IMR-90 (cell line): ENCODE measurements around the gene TSHZ3. TPM values are rescaled to one million over a fixed set of nuclear protein-coding genes. Genes with fewer than 3 reads are reported as not detected.

Experiments
- ATAC-seq: fragments of 200-7000 bp; cut with Tn5 transposase; 2 replicates; pipeline ENCODE4 v1.9.1; 2020; ENCODE audit warnings: low read depth, mild to moderate bottlenecking, moderate library complexity
- BruUV-seq: library from RNA; stranded (reverse); fragments of 400-500 nt; replicated peaks from 2 replicates; lab custom pipeline; 2021; lab: Mats Ljungman, UMichigan
- CTCF ChIA-PET: fragments of 300-600 bp; formaldehyde crosslinking; extraction: SDS; loops from one replicate; lab custom pipeline; 2021; ENCODE audit warnings: antibody characterized with exemption; lab: Yijun Ruan, JAX
- POLR2A ChIA-PET: fragments of 300-600 bp; sonication (Branson Sonifier 250); formaldehyde crosslinking; loops from one replicate; lab custom pipeline; 2022; ENCODE audit warnings: antibody characterized with exemption; ENCODE audit not compliant: unreplicated experiment; lab: Charles Lee
- DNase-seq: peaks from one replicate; pipeline ENCODE4 v3.0.0; 2013
- H2AFZ ChIP-seq: replicated peaks from 2 replicates; pipeline ENCODE3; 2013; ENCODE audit warnings: low read length, mild to moderate bottlenecking; ENCODE audit not compliant: poor library complexity
- H2AK5ac ChIP-seq: 2 replicates; pipeline ENCODE4 v1.6.1; 2013; ENCODE audit warnings: low read depth, low read length, inconsistent platforms
- H2AK9ac ChIP-seq: replicated peaks from 2 replicates; pipeline ENCODE3; 2013; ENCODE audit warnings: mild to moderate bottlenecking, low read depth, low read length, moderate library complexity; ENCODE audit not compliant: poor library complexity
- H2BK120ac ChIP-seq: 2 replicates; pipeline ENCODE4 v1.6.1; 2013; ENCODE audit warnings: low read depth, low read length, inconsistent platforms
- H2BK15ac ChIP-seq: 3 replicates; pipeline ENCODE4 v1.6.1; 2013; ENCODE audit warnings: low read depth, low read length, inconsistent platforms
- H2BK20ac ChIP-seq: 2 replicates; pipeline ENCODE4 v1.6.1; 2013; ENCODE audit warnings: low read depth, mild to moderate bottlenecking, inconsistent platforms, low read length, moderate library complexity
- H2BK5ac ChIP-seq: 2 replicates; pipeline ENCODE4 v1.6.1; 2013; ENCODE audit warnings: mild to moderate bottlenecking, low read depth, low read length, inconsistent platforms; ENCODE audit not compliant: poor library complexity, severe bottlenecking
- H3K14ac ChIP-seq: replicated peaks from 2 replicates; pipeline ENCODE4 v1.6.1; 2013; ENCODE audit warnings: low read depth, low read length, inconsistent platforms
- H3K18ac ChIP-seq: 2 replicates; pipeline ENCODE4 v1.6.1; 2013; ENCODE audit warnings: low read depth, low read length, control low read depth
- H3K23ac ChIP-seq: 2 replicates; pipeline ENCODE4 v1.6.1; 2013; ENCODE audit warnings: low read depth, low read length, inconsistent platforms
- H3K27ac ChIP-seq: 2 replicates; pipeline ENCODE4 v1.5.1; 2013; ENCODE audit warnings: mild to moderate bottlenecking, control low read depth, low read length; ENCODE audit not compliant: insufficient read depth
- H3K27me3 ChIP-seq: 2 replicates; pipeline ENCODE4 v1.6.1; 2013; ENCODE audit warnings: low read length; ENCODE audit not compliant: control insufficient read depth, insufficient read depth
- H3K36me3 ChIP-seq: 2 replicates; pipeline ENCODE4 v1.6.1; 2013; ENCODE audit warnings: low read length, mixed read lengths; ENCODE audit not compliant: control insufficient read depth, insufficient read depth
- H3K4ac ChIP-seq: 2 replicates; pipeline ENCODE4 v1.6.1; 2013; ENCODE audit warnings: low read depth, low read length, inconsistent platforms
- H3K4me1 ChIP-seq: 2 replicates; pipeline ENCODE4 v1.6.1; 2013; ENCODE audit warnings: low read length, mixed read lengths; ENCODE audit not compliant: control insufficient read depth, insufficient read depth
- H3K4me2 ChIP-seq: 2 replicates; pipeline ENCODE4 v1.6.1; 2013; ENCODE audit warnings: low read depth, mild to moderate bottlenecking, control low read depth, low read length, moderate library complexity
- H3K4me3 ChIP-seq: 2 replicates; pipeline ENCODE4 v1.5.1; 2013; ENCODE audit warnings: low read depth, mild to moderate bottlenecking, control low read depth, low read length, moderate library complexity; ENCODE audit not compliant: insufficient read depth
- H3K56ac ChIP-seq: 2 replicates; pipeline ENCODE4 v1.6.1; 2013; ENCODE audit warnings: low read length, inconsistent platforms; ENCODE audit not compliant: insufficient read depth; ENCODE audit errors: extremely low read depth
- H3K79me1 ChIP-seq, 2 experiments: 2 replicates each; pipeline ENCODE4 v1.6.1; 2013; ENCODE audit warnings: low read length in 2 of 2, inconsistent platforms in 1 of 2, low read depth in 1 of 2
- H3K9ac ChIP-seq: 2 replicates; pipeline ENCODE4 v1.6.1; 2013; ENCODE audit warnings: low read depth, low read length, control low read depth
- H3K9me1 ChIP-seq: 2 replicates; pipeline ENCODE4 v1.6.1; 2013; ENCODE audit warnings: low read length, inconsistent platforms; ENCODE audit not compliant: insufficient read depth
- H3K9me3 ChIP-seq: 2 replicates; pipeline ENCODE4 v1.6.1; 2013; ENCODE audit warnings: low read length; ENCODE audit not compliant: control insufficient read depth, insufficient read depth
- H4K20me1 ChIP-seq: 2 replicates; pipeline ENCODE4 v1.6.1; 2013; ENCODE audit warnings: low read length, inconsistent platforms; ENCODE audit not compliant: insufficient read depth
- H4K5ac ChIP-seq: 2 replicates; pipeline ENCODE4 v1.6.1; 2013; ENCODE audit warnings: mild to moderate bottlenecking, low read depth, low read length, control low read depth
- H4K8ac ChIP-seq, 2 experiments: 2 replicates each; pipeline ENCODE4 v1.6.1; 2013; ENCODE audit warnings: low read depth in 2 of 2, low read length in 2 of 2, control low read depth in 1 of 2, inconsistent platforms in 1 of 2
- H4K91ac ChIP-seq: 2 replicates; pipeline ENCODE4 v1.6.1; 2013; ENCODE audit warnings: low read depth, low read length, inconsistent platforms; ENCODE audit not compliant: insufficient read depth
- BHLHE40 ChIP-seq: fragments of 150-350 bp; IDR thresholded peaks from 2 replicates; pipeline ENCODE4 v1.6.1; 2016; ENCODE audit warnings: mild to moderate bottlenecking, low read depth, low read length
- CEBPB ChIP-seq: IDR thresholded peaks from 2 replicates; pipeline ENCODE4 v1.6.1; 2012; ENCODE audit warnings: low read depth, low read length, improper control_type of control experiment
- CHD1 ChIP-seq: IDR thresholded peaks from 2 replicates; pipeline ENCODE4 v1.6.1; 2012; ENCODE audit warnings: low read depth, low read length, improper control_type of control experiment
- FOS ChIP-seq: fragments of 150-350 bp; IDR thresholded peaks from 2 replicates; pipeline ENCODE4 v1.6.1; 2016; ENCODE audit warnings: low read depth, low read length
- MAFK ChIP-seq: IDR thresholded peaks from 2 replicates; pipeline ENCODE4 v1.6.1; 2012; ENCODE audit warnings: low read depth, low read length, improper control_type of control experiment
- MXI1 ChIP-seq: IDR thresholded peaks from 2 replicates; pipeline ENCODE4 v1.6.1; 2012; ENCODE audit warnings: low read depth, mild to moderate bottlenecking, low read length, moderate library complexity, borderline replicate concordance
- POLR2A ChIP-seq: IDR thresholded peaks from 2 replicates; pipeline ENCODE4 v1.6.1; 2012; ENCODE audit warnings: mild to moderate bottlenecking, low read depth, low read length
- RAD21 ChIP-seq: IDR thresholded peaks from 2 replicates; pipeline ENCODE4 v1.6.1; 2012; ENCODE audit warnings: low read length, improper control_type of control experiment
- SMC3 ChIP-seq: fragments of 150-350 bp; IDR thresholded peaks from 2 replicates; pipeline ENCODE4 v1.6.1; 2016; ENCODE audit warnings: low read depth, mild to moderate bottlenecking, antibody characterized with exemption, low read length, moderate library complexity
- WGBS, 2 experiments: methylation state at CpG; one replicate each; pipeline versions ENCODE4 v1.1.5 to v1.1.7; 2013; ENCODE audit warnings: missing lambda C conversion rate in 2 of 2; ENCODE audit not compliant: insufficient read length in 1 of 2; ENCODE audit errors: extremely low coverage in 2 of 2; 5-methylcytosine and 5-hydroxymethylcytosine counted together
- dilution Hi-C: fragments of 300-500 bp; cut with HindIII; formaldehyde crosslinking; loops from one replicate; pipeline ENCODE4 v1.14.3; 2018; ENCODE audit warnings: low sequenced_read_pairs; ENCODE audit not compliant: unreplicated experiment
- in situ Hi-C: fragments of 300-500 bp; cut with MboI; formaldehyde crosslinking; loops from 3 replicates; pipeline ENCODE4 v1.14.3; 2019; ENCODE audit warnings: low sequenced_read_pairs, inconsistent platforms, mixed read lengths
- intact Hi-C: fragments of 100-400 bp; cut with micrococcal nuclease; formaldehyde crosslinking; loops from 2 replicates; pipeline ENCODE4 v1.10.0; 2022
- polyA plus RNA-seq, 3 experiments: library from polyadenylated mRNA; depleted of rRNA; stranded (reverse); fragments of >200 nt; gene quantifications; 2 replicates each; pipeline ENCODE4 v1.2.3, GENCODE V29; 2012; ENCODE audit warnings: low replicate concordance in 1 of 3
- total RNA-seq: library from RNA; depleted of rRNA; stranded (reverse); fragments of >200 nt; gene quantifications from 2 replicates; pipeline ENCODE4 v1.2.3, GENCODE V29; 2012
- TF ChIP-seq, protein P1 (sequence below): fragments of 150-350 bp; IDR thresholded peaks from 2 replicates; pipeline ENCODE4 v1.6.1; 2017; ENCODE audit warnings: mild to moderate bottlenecking, antibody characterized with exemption, low read length, low read depth
- TF ChIP-seq, protein P2 (sequence below): conservative IDR thresholded peaks from 2 replicates; pipeline ENCODE4 v1.5.1; 2012; ENCODE audit warnings: mild to moderate bottlenecking, low read depth, low read length, improper control_type of control experiment
- TF ChIP-seq, protein P3 (sequence below): fragments of 150-350 bp; IDR thresholded peaks from 2 replicates; pipeline ENCODE4 v1.6.1; 2016; ENCODE audit warnings: low read depth, mild to moderate bottlenecking, low read length, moderate library complexity, borderline replicate concordance

The TSHZ3 gene
- total and polyA plus RNA-seq, 2 of the 4 experiments (the other 2 are of a cell fraction): 8.1 to 13.0 TPM

DNA sequence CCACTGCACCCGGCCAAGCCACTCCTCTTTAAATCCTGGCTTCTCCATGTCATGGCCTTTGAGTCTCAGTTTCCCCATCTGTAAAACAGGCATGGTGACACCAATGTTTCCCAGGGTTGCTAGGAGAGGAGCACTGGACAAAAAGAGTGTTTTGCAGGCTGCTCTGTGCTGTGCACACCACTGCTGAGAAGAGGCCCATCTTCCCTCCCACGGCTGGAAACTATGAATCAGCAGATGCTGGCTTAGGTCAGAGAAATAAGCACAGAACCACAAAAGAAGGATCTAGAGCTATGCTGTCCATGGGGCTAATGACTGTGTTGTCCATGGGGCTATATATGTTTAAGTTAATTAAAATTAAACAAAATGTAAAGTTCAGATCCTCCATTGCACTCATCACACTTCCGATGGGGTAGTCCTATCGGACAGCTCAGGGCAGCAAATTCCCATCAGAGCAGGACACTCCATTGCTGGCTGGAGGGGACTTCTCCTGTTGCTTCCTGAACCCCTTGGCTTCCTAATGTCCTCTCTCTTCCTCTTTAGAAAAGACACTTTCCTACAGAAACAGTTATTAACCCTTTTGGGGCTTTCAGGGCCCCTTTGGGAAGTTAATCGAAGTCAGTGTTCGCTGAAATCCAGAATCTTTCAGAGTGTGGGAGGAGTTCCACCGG, 37.1 kb downstream of the TSHZ3 start (continued):
- TF ChIP-seq RAD21 (peak; percentile 17; the same call in 1 of the 2 replicates), MXI1 (no peak)

DNA sequence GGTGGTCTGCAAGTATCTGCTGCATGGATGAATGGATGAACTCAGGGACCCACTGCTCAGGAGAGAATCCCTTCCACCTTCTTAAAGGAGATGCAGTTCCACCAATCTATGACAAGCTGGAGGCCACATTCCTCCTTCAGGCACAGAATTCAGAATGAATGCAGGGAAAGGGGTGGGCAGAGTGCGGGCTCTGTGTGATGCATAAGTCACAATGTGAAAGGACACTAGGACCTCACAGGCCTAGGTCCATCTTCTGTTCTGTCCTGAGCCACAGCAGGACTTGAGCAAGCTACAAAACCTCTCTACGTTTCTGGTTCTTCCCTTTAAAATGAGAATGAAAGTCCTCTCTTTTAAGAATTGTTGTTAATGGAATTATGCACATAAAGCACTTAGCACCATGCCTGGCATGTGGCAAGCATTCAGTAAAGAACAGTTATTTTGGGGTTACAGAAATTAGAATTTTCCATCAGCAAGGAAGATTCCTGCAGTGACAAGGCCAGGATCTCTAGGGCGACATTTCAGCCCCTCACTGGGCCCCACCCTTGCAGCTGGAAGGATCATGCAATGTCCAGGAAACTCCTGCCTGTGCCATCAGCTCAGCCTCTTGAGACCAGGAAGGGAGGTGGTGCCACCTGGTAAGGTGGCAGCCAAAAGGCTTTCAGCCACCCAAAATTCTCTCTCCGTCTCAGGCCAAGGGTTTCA, 38.7 kb downstream of the TSHZ3 start:
- Histone ChIP-seq H3K4me2 (no peak overlapping the region), H4K8ac (no peak overlapping the region), H3K56ac (no peak overlapping the region), H3K9ac (no peak overlapping the region), H3K4ac (no peak overlapping the region), H3K79me1 (peaks cover 64 to 94% of the 10 kb centered on the region in 2 experiments), H2AK5ac (no peak overlapping the region), H2BK5ac (no peak overlapping the region), H2BK120ac (no peak overlapping the region), H3K23ac (no peak overlapping the region), H3K36me3 (peaks cover 27% of the 10 kb centered on the region), H2BK20ac (no peak overlapping the region), H2BK15ac (no peak overlapping the region), H3K27me3 (no peaks in the 10 kb centered on the region), H3K4me1 (peaks cover 11% of the 10 kb centered on the region), H2AK9ac (no peak overlapping the region), H3K9me1 (peaks cover 40% of the 10 kb centered on the region), H3K14ac (no peak overlapping the region), H3K4me3 (no peak overlapping the region), H3K27ac (no peak overlapping the region), H4K91ac (no peak overlapping the region), H4K5ac (no peak overlapping the region), H2AFZ (no peak overlapping the region), H3K9me3 (no peaks in the 10 kb centered on the region), H3K18ac (no peak overlapping the region), H4K20me1 (peaks cover 29% of the 10 kb centered on the region; the same call in 1 of the 2 replicates)
- ChIA-PET POLR2A (no interaction called here), CTCF (interaction anchor here (0.6 kb wide), 1 partner anchor 37 kb away, joined by 4 read pairs; no protein-coding TSS in a partner anchor)
- in situ Hi-C loops: no loop called here
- intact Hi-C loops: no loop called here
- ATAC-seq: no peak
- no TSS peak for BruUV-seq
- 100% methylated on average over 1 of the region's 4 CpGs; no CpG with 5 or more reads in 1 of the 2 experiments for WGBS, 2 experiments
- DNase-seq: no peak
- dilution Hi-C loops: no loop called here
- TF ChIP-seq MAFK (no peak), MXI1 (no peak), POLR2A (no peak), FOS (no peak), CEBPB (no peak), SMC3 (no peak), CHD1 (no peak), RAD21 (no peak), BHLHE40 (no peak)
- TF ChIP-seq, protein P1, sequence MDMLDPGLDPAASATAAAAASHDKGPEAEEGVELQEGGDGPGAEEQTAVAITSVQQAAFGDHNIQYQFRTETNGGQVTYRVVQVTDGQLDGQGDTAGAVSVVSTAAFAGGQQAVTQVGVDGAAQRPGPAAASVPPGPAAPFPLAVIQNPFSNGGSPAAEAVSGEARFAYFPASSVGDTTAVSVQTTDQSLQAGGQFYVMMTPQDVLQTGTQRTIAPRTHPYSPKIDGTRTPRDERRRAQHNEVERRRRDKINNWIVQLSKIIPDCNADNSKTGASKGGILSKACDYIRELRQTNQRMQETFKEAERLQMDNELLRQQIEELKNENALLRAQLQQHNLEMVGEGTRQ: no peak
- TF ChIP-seq, protein P2, sequence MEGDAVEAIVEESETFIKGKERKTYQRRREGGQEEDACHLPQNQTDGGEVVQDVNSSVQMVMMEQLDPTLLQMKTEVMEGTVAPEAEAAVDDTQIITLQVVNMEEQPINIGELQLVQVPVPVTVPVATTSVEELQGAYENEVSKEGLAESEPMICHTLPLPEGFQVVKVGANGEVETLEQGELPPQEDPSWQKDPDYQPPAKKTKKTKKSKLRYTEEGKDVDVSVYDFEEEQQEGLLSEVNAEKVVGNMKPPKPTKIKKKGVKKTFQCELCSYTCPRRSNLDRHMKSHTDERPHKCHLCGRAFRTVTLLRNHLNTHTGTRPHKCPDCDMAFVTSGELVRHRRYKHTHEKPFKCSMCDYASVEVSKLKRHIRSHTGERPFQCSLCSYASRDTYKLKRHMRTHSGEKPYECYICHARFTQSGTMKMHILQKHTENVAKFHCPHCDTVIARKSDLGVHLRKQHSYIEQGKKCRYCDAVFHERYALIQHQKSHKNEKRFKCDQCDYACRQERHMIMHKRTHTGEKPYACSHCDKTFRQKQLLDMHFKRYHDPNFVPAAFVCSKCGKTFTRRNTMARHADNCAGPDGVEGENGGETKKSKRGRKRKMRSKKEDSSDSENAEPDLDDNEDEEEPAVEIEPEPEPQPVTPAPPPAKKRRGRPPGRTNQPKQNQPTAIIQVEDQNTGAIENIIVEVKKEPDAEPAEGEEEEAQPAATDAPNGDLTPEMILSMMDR: no peak
- TF ChIP-seq, protein P3, sequence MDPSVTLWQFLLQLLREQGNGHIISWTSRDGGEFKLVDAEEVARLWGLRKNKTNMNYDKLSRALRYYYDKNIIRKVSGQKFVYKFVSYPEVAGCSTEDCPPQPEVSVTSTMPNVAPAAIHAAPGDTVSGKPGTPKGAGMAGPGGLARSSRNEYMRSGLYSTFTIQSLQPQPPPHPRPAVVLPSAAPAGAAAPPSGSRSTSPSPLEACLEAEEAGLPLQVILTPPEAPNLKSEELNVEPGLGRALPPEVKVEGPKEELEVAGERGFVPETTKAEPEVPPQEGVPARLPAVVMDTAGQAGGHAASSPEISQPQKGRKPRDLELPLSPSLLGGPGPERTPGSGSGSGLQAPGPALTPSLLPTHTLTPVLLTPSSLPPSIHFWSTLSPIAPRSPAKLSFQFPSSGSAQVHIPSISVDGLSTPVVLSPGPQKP: no peak
